HEK293 (cell line): ENCODE data around the gene B4GALNT2.
A peak's percentile ranks its signal among the peaks of the same experiment; 100 is the strongest.

Experiments used
- CTCF ChIA-PET: fragments of 350-600 bp; formaldehyde crosslinking; extraction: SDS; loops from one replicate; lab custom pipeline; 2021; ENCODE audit warnings: antibody characterized with exemption; lab: Yijun Ruan, JAX
- POLR2A ChIA-PET: fragments of 300-600 bp; formaldehyde crosslinking; extraction: SDS; loops from one replicate; lab custom pipeline; 2020; ENCODE audit warnings: antibody characterized with exemption, inconsistent platforms; lab: Yijun Ruan, JAX
- H3K27ac ChIP-seq: fragments of 200-500 bp; sonication (Bioruptor generic); 2 replicates; pipeline ENCODE4 v1.5.1; 2014; ENCODE audit warnings: low read depth, low read length, control low read depth, inconsistent platforms; ENCODE audit errors: extremely low read depth
- H3K36me3 ChIP-seq, 2 experiments: fragments of 200-500 bp in 1 of 2; sonication (Bioruptor generic) in 1 of 2; 1 replicate in 1 of 2; 2 replicates in 1 of 2; pipeline ENCODE4 v1.5.1; 2014 to 2017; ENCODE audit warnings: inconsistent platforms in 2 of 2, low read length in 2 of 2; ENCODE audit not compliant: control insufficient read depth in 2 of 2, insufficient read depth in 1 of 2
- H3K4me1 ChIP-seq: fragments of 200-500 bp; sonication (Bioruptor generic); 2 replicates; pipeline ENCODE4 v1.5.1; 2014; ENCODE audit warnings: mild to moderate bottlenecking, low read length, inconsistent platforms; ENCODE audit not compliant: control insufficient read depth, insufficient read depth
- H3K4me3 ChIP-seq: 2 replicates; pipeline ENCODE4 v1.5.1; 2011; ENCODE audit warnings: low read depth, mild to moderate bottlenecking, control low read depth, low read length, moderate library complexity
- H3K9me3 ChIP-seq: fragments of 200-500 bp; sonication (Bioruptor generic); 2 replicates; pipeline ENCODE4 v1.5.1; 2014; ENCODE audit warnings: low read depth, low read length, inconsistent platforms; ENCODE audit not compliant: control insufficient read depth, insufficient read depth
- CTCF ChIP-seq: fragments of 450-650 bp; formaldehyde crosslinking; IDR thresholded peaks from 2 replicates; pipeline ENCODE4 v1.5.1; 2016; ENCODE audit warnings: missing biosample characterization, missing genetic modification characterization
- PRDM6 ChIP-seq: fragments of 450-650 bp; formaldehyde crosslinking; IDR thresholded peaks from 2 replicates; pipeline ENCODE4 v1.5.1; 2017; ENCODE audit warnings: missing biosample characterization, missing genetic modification characterization
- YY1 ChIP-seq: fragments of 450-650 bp; formaldehyde crosslinking; IDR thresholded peaks from 2 replicates; pipeline ENCODE4 v1.5.1; 2018; ENCODE audit warnings: missing biosample characterization, missing genetic modification characterization
- ZFHX2 ChIP-seq: fragments of 450-650 bp; formaldehyde crosslinking; conservative IDR thresholded peaks from 2 replicates; pipeline ENCODE4 v1.5.1; 2016; ENCODE audit warnings: missing biosample characterization, missing genetic modification characterization
- ZNF211 ChIP-seq: fragments of 450-650 bp; formaldehyde crosslinking; IDR thresholded peaks from 2 replicates; pipeline ENCODE4 v1.5.1; 2016; ENCODE audit warnings: low read depth, missing biosample characterization, missing genetic modification characterization
- ZNF221 ChIP-seq: fragments of 450-650 bp; formaldehyde crosslinking; IDR thresholded peaks from 2 replicates; pipeline ENCODE4 v1.5.1; 2017; ENCODE audit warnings: missing biosample characterization, missing genetic modification characterization, borderline replicate concordance
- ZNF248 ChIP-seq: fragments of 450-650 bp; formaldehyde crosslinking; IDR thresholded peaks from 2 replicates; pipeline ENCODE4 v1.5.1; 2017; ENCODE audit warnings: missing biosample characterization, missing genetic modification characterization
- ZNF311 ChIP-seq: fragments of 450-650 bp; formaldehyde crosslinking; IDR thresholded peaks from 2 replicates; pipeline ENCODE4 v1.5.1; 2017; ENCODE audit warnings: missing biosample characterization, missing genetic modification characterization, borderline replicate concordance
- ZNF366 ChIP-seq: fragments of 450-650 bp; formaldehyde crosslinking; conservative IDR thresholded peaks from 2 replicates; pipeline ENCODE4 v1.5.1; 2016; ENCODE audit warnings: missing biosample characterization, missing genetic modification characterization
- ZNF843 ChIP-seq: fragments of 450-650 bp; formaldehyde crosslinking; IDR thresholded peaks from 2 replicates; pipeline ENCODE4 v1.5.1; 2016; ENCODE audit warnings: missing biosample characterization, missing genetic modification characterization
- TF ChIP-seq, protein P1 (sequence below): fragments of 450-650 bp; IDR thresholded peaks from 2 replicates; pipeline ENCODE4 v1.5.1; 2018; ENCODE audit warnings: missing biosample characterization, missing genetic modification characterization
- TF ChIP-seq, protein P2 (sequence below): fragments of 450-650 bp; formaldehyde crosslinking; IDR thresholded peaks from 2 replicates; pipeline ENCODE4 v1.5.1; 2017; ENCODE audit warnings: missing biosample characterization, missing genetic modification characterization

B4GALNT2 gene

DNA sequence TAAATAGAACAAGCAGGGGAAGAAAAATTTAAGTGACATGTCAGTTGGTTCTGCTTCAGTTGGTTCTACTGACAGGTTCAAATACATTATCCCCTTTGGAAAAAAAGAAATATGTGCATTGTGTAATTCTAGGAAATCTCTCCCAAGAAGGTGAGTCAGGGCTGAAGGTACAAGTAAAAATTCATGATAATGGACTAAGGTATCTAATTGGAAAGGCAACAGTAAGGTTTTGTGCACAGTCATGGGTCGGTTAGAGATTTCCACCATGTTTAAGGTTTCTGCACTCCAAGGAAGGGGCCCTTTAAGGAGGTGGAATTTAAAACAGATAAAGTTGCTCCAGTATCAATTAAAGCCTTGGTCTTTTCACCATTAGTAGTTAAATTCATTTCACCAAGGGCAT lies 17.9 kb upstream of the B4GALNT2 start:
- ChIA-PET CTCF (no interaction called here), POLR2A (no interaction called here)
- Histone ChIP-seq H3K4me3 (no peak overlapping the region), H3K27ac (no peak overlapping the region), H3K9me3 (no peaks in the 10 kb centered on the region), H3K4me1 (no peaks in the 10 kb centered on the region), H3K36me3 (no peaks in the 10 kb centered on the region)
- no peak for TF ChIP-seq PRDM6
- TF ChIP-seq, protein P1, sequence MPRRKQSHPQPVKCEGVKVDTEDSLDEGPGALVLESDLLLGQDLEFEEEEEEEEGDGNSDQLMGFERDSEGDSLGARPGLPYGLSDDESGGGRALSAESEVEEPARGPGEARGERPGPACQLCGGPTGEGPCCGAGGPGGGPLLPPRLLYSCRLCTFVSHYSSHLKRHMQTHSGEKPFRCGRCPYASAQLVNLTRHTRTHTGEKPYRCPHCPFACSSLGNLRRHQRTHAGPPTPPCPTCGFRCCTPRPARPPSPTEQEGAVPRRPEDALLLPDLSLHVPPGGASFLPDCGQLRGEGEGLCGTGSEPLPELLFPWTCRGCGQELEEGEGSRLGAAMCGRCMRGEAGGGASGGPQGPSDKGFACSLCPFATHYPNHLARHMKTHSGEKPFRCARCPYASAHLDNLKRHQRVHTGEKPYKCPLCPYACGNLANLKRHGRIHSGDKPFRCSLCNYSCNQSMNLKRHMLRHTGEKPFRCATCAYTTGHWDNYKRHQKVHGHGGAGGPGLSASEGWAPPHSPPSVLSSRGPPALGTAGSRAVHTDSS (tag by site-specific recombination) = no peak

GRCh38 chr17:49117587-49118230 lies 14.9 kb upstream of the B4GALNT2 start:
- H3K36me3 ChIP-seq = no peaks in the 10 kb centered on the region
- no peak for TF ChIP-seq ZFHX2 (tag by site-specific recombination)
- TF ChIP-seq ZNF221 (tag by site-specific recombination) = no peak
- TF ChIP-seq ZNF211 (tag by site-specific recombination) = no peak
- TF ChIP-seq YY1 (tag by site-specific recombination) = no peak
- TF ChIP-seq ZNF843 = no peak
- TF ChIP-seq ZNF366 = no peak
- no peaks in the 10 kb centered on the region for H3K4me1 ChIP-seq
- ChIA-PET CTCF (interaction anchor here (1.0 kb wide), 1 partner anchor 62 kb away, joined by 3 read pairs; no protein-coding TSS in a partner anchor), POLR2A (interaction anchor here (0.6 kb wide), 2 partner anchors 83 to 119 kb away, joined by 3 to 5 read pairs; no protein-coding TSS in a partner anchor)
- H3K4me3 ChIP-seq = no peak overlapping the region
- no peaks in the 10 kb centered on the region for H3K9me3 ChIP-seq
- H3K27ac ChIP-seq = no peak overlapping the region

DNA sequence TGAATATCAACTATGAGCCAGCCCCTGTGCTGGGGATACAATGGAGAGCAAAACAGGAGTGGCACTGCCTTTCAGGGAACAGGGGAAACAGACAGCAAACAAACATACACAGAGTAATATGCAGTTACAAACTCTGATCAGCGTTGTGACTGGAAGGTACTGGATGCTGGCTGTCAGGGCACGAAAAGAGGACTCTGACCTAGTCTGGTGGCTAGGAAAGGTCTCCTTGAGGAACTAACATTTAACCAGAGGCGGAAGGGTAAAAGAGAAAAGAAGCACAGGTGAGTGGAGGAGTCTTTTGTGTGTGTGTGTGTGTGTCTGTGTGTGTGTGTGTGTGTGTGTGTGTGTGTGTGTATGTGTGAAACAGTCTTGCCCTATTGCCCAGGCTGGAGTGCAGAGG lies 12.4 kb upstream of the B4GALNT2 start:
- no peak for TF ChIP-seq ZNF248 (tag by site-specific recombination)
- TF ChIP-seq ZNF311 (tag by site-specific recombination) = no peak
- TF ChIP-seq, protein P2, sequence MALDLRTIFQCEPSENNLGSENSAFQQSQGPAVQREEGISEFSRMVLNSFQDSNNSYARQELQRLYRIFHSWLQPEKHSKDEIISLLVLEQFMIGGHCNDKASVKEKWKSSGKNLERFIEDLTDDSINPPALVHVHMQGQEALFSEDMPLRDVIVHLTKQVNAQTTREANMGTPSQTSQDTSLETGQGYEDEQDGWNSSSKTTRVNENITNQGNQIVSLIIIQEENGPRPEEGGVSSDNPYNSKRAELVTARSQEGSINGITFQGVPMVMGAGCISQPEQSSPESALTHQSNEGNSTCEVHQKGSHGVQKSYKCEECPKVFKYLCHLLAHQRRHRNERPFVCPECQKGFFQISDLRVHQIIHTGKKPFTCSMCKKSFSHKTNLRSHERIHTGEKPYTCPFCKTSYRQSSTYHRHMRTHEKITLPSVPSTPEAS (tag by site-specific recombination) = peak; percentile 49; the same call in 1 of the 2 replicates
- no peak for TF ChIP-seq CTCF (tag by site-specific recombination)
- CTCF ChIA-PET = no interaction called here
- H3K9me3 ChIP-seq = no peaks in the 10 kb centered on the region

More for the DNA sequence above, 12.4 kb upstream of the B4GALNT2 start:
- Histone ChIP-seq H3K27ac (no peak overlapping the region), H3K4me3 (no peak overlapping the region), H3K4me1 (no peaks in the 10 kb centered on the region), H3K36me3 (no peaks in the 10 kb centered on the region)
- POLR2A ChIA-PET = no interaction called here
